ENCODE data around the gene RDH11. TPM values are rescaled to one million over a fixed set of nuclear protein-coding genes. Genes with fewer than 3 reads are reported as not detected.
A peak's percentile ranks its signal among the peaks of the same experiment; 100 is the strongest.

The RDH11 gene
- total and polyA plus RNA-seq, 10 of the 15 experiments (the other 5 are each of a cell fraction or from before 2014, with no cell fraction given) = 49.7 to 161 (median 77.2) TPM

DNA sequence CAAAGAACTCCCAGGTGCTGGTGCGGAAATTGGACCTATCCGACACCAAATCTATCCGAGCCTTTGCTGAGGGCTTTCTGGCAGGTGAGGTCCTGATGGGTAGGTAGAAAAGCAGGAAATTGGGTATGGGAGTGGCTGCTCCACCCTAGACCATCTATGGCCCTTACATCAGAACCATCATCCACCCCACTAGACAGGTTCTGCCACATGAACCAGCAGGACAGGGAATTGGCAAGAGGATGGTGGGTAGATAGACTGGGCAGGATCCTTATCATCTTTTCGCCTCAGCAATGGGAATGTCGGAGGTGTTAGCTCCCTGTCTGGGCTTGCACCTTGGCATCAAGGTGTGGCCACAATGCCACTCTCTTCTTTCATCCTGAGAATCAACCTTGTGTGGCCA lies 29.6 kb upstream of the RDH11 start (continued):
- TF ChIP-seq, protein P1, sequence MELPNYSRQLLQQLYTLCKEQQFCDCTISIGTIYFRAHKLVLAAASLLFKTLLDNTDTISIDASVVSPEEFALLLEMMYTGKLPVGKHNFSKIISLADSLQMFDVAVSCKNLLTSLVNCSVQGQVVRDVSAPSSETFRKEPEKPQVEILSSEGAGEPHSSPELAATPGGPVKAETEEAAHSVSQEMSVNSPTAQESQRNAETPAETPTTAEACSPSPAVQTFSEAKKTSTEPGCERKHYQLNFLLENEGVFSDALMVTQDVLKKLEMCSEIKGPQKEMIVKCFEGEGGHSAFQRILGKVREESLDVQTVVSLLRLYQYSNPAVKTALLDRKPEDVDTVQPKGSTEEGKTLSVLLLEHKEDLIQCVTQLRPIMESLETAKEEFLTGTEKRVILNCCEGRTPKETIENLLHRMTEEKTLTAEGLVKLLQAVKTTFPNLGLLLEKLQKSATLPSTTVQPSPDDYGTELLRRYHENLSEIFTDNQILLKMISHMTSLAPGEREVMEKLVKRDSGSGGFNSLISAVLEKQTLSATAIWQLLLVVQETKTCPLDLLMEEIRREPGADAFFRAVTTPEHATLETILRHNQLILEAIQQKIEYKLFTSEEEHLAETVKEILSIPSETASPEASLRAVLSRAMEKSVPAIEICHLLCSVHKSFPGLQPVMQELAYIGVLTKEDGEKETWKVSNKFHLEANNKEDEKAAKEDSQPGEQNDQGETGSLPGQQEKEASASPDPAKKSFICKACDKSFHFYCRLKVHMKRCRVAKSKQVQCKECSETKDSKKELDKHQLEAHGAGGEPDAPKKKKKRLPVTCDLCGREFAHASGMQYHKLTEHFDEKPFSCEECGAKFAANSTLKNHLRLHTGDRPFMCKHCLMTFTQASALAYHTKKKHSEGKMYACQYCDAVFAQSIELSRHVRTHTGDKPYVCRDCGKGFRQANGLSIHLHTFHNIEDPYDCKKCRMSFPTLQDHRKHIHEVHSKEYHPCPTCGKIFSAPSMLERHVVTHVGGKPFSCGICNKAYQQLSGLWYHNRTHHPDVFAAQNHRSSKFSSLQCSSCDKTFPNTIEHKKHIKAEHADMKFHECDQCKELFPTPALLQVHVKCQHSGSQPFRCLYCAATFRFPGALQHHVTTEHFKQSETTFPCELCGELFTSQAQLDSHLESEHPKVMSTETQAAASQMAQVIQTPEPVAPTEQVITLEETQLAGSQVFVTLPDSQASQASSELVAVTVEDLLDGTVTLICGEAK (IDR thresholded peaks at IDR 0.05; ENCODE audit: borderline replicate concordance) = no peak
- TF ChIP-seq, protein P2, sequence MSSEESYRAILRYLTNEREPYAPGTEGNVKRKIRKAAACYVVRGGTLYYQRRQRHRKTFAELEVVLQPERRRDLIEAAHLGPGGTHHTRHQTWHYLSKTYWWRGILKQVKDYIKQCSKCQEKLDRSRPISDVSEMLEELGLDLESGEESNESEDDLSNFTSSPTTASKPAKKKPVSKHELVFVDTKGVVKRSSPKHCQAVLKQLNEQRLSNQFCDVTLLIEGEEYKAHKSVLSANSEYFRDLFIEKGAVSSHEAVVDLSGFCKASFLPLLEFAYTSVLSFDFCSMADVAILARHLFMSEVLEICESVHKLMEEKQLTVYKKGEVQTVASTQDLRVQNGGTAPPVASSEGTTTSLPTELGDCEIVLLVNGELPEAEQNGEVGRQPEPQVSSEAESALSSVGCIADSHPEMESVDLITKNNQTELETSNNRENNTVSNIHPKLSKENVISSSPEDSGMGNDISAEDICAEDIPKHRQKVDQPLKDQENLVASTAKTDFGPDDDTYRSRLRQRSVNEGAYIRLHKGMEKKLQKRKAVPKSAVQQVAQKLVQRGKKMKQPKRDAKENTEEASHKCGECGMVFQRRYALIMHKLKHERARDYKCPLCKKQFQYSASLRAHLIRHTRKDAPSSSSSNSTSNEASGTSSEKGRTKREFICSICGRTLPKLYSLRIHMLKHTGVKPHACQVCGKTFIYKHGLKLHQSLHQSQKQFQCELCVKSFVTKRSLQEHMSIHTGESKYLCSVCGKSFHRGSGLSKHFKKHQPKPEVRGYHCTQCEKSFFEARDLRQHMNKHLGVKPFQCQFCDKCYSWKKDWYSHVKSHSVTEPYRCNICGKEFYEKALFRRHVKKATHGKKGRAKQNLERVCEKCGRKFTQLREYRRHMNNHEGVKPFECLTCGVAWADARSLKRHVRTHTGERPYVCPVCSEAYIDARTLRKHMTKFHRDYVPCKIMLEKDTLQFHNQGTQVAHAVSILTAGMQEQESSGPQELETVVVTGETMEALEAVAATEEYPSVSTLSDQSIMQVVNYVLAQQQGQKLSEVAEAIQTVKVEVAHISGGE (CRISPR knock-in tag; IDR thresholded peaks at IDR 0.05) = no peak
- TF ChIP-seq RUNX3 (IDR thresholded peaks at IDR 0.05; ENCODE audit: low read length) = no peak

DNA sequence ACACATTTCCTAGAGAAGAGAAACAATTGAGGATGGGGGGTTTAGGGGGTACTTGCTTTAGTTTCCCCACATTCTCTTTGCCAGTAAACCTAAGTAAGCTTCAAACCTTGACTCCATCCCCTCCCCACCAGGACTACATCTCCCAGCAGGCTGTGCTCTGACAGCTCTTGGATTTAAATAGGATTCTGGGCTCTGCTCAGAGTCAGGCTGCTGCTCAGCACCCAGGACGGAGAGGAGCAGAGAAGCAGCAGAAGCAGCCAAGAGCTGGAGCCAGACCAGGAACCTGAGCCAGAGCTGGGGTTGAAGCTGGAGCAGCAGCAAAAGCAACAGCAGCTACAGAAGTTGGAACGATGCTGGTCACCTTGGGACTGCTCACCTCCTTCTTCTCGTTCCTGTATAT lies 26.7 kb upstream of the RDH11 start:
- no peak for TF ChIP-seq MTA3 (IDR thresholded peaks at IDR 0.05; ENCODE audit: borderline replicate concordance, low read length)
- TF ChIP-seq, protein P3, sequence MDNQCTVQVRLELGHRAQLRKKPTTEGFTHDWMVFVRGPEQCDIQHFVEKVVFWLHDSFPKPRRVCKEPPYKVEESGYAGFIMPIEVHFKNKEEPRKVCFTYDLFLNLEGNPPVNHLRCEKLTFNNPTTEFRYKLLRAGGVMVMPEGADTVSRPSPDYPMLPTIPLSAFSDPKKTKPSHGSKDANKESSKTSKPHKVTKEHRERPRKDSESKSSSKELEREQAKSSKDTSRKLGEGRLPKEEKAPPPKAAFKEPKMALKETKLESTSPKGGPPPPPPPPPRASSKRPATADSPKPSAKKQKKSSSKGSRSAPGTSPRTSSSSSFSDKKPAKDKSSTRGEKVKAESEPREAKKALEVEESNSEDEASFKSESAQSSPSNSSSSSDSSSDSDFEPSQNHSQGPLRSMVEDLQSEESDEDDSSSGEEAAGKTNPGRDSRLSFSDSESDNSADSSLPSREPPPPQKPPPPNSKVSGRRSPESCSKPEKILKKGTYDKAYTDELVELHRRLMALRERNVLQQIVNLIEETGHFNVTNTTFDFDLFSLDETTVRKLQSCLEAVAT (IDR thresholded peaks at IDR 0.05) = no peak
- no peak for TF ChIP-seq ZNF207 (IDR thresholded peaks at IDR 0.05; ENCODE audit: borderline replicate concordance)
- TF ChIP-seq SIX5 (IDR thresholded peaks at IDR 0.05; ENCODE audit: low read depth, low read length, severe bottlenecking) = peak; percentile 43
- TF ChIP-seq CREM (IDR thresholded peaks at IDR 0.05; ENCODE audit: low read depth) = no peak
- TF ChIP-seq GATAD2B (conservative IDR thresholded peaks at IDR 0.05; ENCODE audit: low read depth) = no peak
- no peak for TF ChIP-seq CBFB (IDR thresholded peaks at IDR 0.05; ENCODE audit: low read depth)
- TF ChIP-seq POU2F2 (IDR thresholded peaks at IDR 0.05; ENCODE audit: borderline replicate concordance, low read depth, low read length) = no peak
- ChIA-PET CTCF (interaction anchor here (0.9 to 1.3 kb wide), 2 partner anchors 18 to 195 kb away, joined by 4 read pairs; no protein-coding TSS in a partner anchor), SMC1A (ENCODE audit: uncharacterized antibody, unreplicated experiment) (interaction anchor here (1.2 kb wide), 1 partner anchor 18 kb away, joined by 3 read pairs; no protein-coding TSS in a partner anchor), RAD21 (ENCODE audit: unreplicated experiment) (interaction anchor here (1.3 kb wide), 1 partner anchor 18 kb away, joined by 3 read pairs; no protein-coding TSS in a partner anchor), POLR2A (interaction anchor here (0.5 to 0.8 kb wide), 2 partner anchors 10 to 20 kb away, joined by 6 to 9 read pairs; no protein-coding TSS in a partner anchor)
- no TSS peak for BruUV-seq (replicated peaks)
- H3K79me2 ChIP-seq (ENCODE audit: control insufficient read depth, insufficient read depth, low read length) = no peaks in the 10 kb centered on the region
- no peaks in the 10 kb centered on the region for H3K27me3 ChIP-seq (replicated peaks in 1 of 2; ENCODE audit: control insufficient read depth in 2 of 2, insufficient read depth in 2 of 2, low read length in 1 of 2)
- H3K36me3 ChIP-seq (ENCODE audit: control insufficient read depth in 2 of 2, insufficient read depth in 2 of 2, low read length in 1 of 2) = no peaks in the 10 kb centered on the region
- no peak overlapping the region for H3K9ac ChIP-seq (ENCODE audit: control insufficient read depth, insufficient read depth, low read length)
- FAIRE-seq (no peak), ATAC-seq (peak; percentile 42), DNase-seq (ENCODE audit: low read depth, low spot score) (no peak)
- intact Hi-C loops (cut with micrococcal nuclease; ENCODE audit: unreplicated experiment) (no loop called here), in situ Hi-C loops (cut with MboI) (no loop called here)
- no peaks in the 10 kb centered on the region; the same call in 2 of the 3 replicates for H3K9me3 ChIP-seq (replicated peaks; ENCODE audit: control insufficient read depth, insufficient read depth, low read length)
- H2AFZ ChIP-seq (ENCODE audit: control insufficient read depth, low read depth, low read length) = no peak overlapping the region
- H3K4me1 ChIP-seq (ENCODE audit: control insufficient read depth, insufficient read depth, low read length) = no peaks in the 10 kb centered on the region; the same call in 1 of the 2 replicates
- no peak overlapping the region for H3K4me3 ChIP-seq
- no peak overlapping the region for H3K4me2 ChIP-seq (ENCODE audit: control insufficient read depth, insufficient read depth)
- 0% methylated on average over 3 of the region's 3 CpGs for WGBS (ENCODE audit: insufficient coverage, insufficient replicate concordance, low lambda C conversion rate, missing lambda C conversion rate)
- H4K20me1 ChIP-seq (ENCODE audit: control insufficient read depth, insufficient read depth) = no peaks in the 10 kb centered on the region
- no peak overlapping the region for H3K27ac ChIP-seq (ENCODE audit: control insufficient read depth, insufficient read depth)
